ENCODE data around the gene ARHGEF39. TPM values are rescaled to one million over a fixed set of nuclear protein-coding genes. Genes with fewer than 3 reads are reported as not detected.

ARHGEF39 gene
- total RNA-seq, 4 donors from 2014 or later = 1.5 to 3.6 (median 2.4) TPM; not detected in 1

GRCh38 chr9:35687972-35688557, 23.1 kb upstream of the ARHGEF39 start:
- intact Hi-C loops (cut with DNase I; ENCODE audit: low total_unique reads) = loop anchor here (5.0 kb wide), 1 partner anchor 39 kb away; no protein-coding TSS in a partner anchor
- DNase-seq = no peak

GRCh38 chr9:35687306-35687705, 22.3 kb upstream of the ARHGEF39 start:
- H3K4me3 ChIP-seq = peak overlapping the region; percentile 57 to 71
- no peak for DNase-seq
- TF ChIP-seq CTCF (IDR thresholded peaks at IDR 0.05) (no peak), POLR2A (IDR thresholded peaks at IDR 0.05) (no peak)
- H3K27ac ChIP-seq = peak overlapping the region; percentile 93 to 98
- intact Hi-C loops (cut with DNase I; ENCODE audit: low total_unique reads) = loop anchor here (5.0 kb wide), 1 partner anchor 40 kb away; no protein-coding TSS in a partner anchor
- no peaks in the 10 kb centered on the region for H3K9me3 ChIP-seq
- no peaks in the 10 kb centered on the region for H3K36me3 ChIP-seq
- no peaks in the 10 kb centered on the region for H3K27me3 ChIP-seq
- H3K4me1 ChIP-seq = peaks cover 4 to 7% of the 10 kb centered on the region in 2 donors

More at GRCh38 chr9:35687972-35688557, 23.1 kb upstream of the ARHGEF39 start:
- no peaks in the 10 kb centered on the region for H3K9me3 ChIP-seq
- peak overlapping the region; percentile 57 to 71 for H3K4me3 ChIP-seq
- peak overlapping the region; percentile 93 to 98 for H3K27ac ChIP-seq
- H3K27me3 ChIP-seq = no peaks in the 10 kb centered on the region
- H3K4me1 ChIP-seq = peaks cover 3 to 4% of the 10 kb centered on the region in 2 donors
- H3K36me3 ChIP-seq = no peaks in the 10 kb centered on the region
- TF ChIP-seq POLR2A (IDR thresholded peaks at IDR 0.05) = no peak
- TF ChIP-seq CTCF (IDR thresholded peaks at IDR 0.05) = no peak

GRCh38 chr9:35686222-35687203, 21.5 kb upstream of the ARHGEF39 start:
- TF ChIP-seq CTCF (IDR thresholded peaks at IDR 0.05) (no peak), POLR2A (IDR thresholded peaks at IDR 0.05) (no peak)
- H3K27ac ChIP-seq = peak overlapping the region; percentile 93 to 98
- H3K36me3 ChIP-seq = no peaks in the 10 kb centered on the region
- peak overlapping the region; percentile 57 to 71 for H3K4me3 ChIP-seq
- no peak for DNase-seq
- H3K9me3 ChIP-seq = no peaks in the 10 kb centered on the region
- H3K4me1 ChIP-seq = peaks cover 4 to 7% of the 10 kb centered on the region in 2 donors
- no peaks in the 10 kb centered on the region for H3K27me3 ChIP-seq
- intact Hi-C loops (cut with DNase I; ENCODE audit: low total_unique reads) = loop anchor here (5.0 kb wide), 1 partner anchor 41 kb away; no protein-coding TSS in a partner anchor

GRCh38 chr9:35685506-35685905, 20.5 kb upstream of the ARHGEF39 start:
- Histone ChIP-seq H3K9me3 (no peaks in the 10 kb centered on the region), H3K27ac (peak overlapping the region; percentile 93 to 98), H3K27me3 (no peaks in the 10 kb centered on the region), H3K4me1 (peaks cover 4 to 7% of the 10 kb centered on the region in 2 donors), H3K4me3 (peak overlapping the region; percentile 57 to 71), H3K36me3 (no peaks in the 10 kb centered on the region)
- intact Hi-C loops (cut with DNase I; ENCODE audit: low total_unique reads) = loop anchor here (5.0 kb wide), 1 partner anchor 42 kb away; no protein-coding TSS in a partner anchor
- no peak for DNase-seq
- TF ChIP-seq CTCF (IDR thresholded peaks at IDR 0.05) = no peak
- TF ChIP-seq POLR2A (IDR thresholded peaks at IDR 0.05) = no peak
